Activated CD4-positive, alpha-beta T cell treated with anti-CD3 and anti-CD28 coated beads for 48 hours (primary cell): ENCODE results near the gene ZNF627.
"Not testable (repeated sequence)": the region's sequence is repeated elsewhere in the genome, so short reads cannot be mapped to it uniquely, and the experiment has no call there.

ENCODE experiments used
- DNase-seq: peaks from one replicate; pipeline ENCODE4 v3.0.0-alpha.2; 2020

Gene ZNF627

DNA sequence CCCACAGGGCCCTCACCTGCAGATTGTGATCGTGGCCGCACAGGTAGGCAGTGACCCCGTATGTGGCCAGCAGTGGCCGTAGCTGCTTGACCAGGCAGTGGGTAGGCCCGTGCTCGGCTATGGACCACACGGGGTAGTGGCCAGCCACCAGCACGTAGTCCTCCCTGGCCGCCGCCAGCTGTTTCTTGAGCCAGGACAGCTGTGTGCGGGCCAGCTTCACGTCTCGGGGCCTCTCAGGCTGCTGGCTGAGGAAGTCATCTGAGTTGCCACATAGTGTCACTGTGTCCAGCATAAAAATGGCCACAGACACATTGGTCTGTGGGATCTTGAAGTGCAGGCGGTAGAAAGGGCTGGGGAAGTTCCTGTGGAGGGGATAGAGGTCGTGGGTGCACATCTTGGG lies 21.1 kb upstream of the ZNF627 start:
- no peak for DNase-seq

GRCh38 chr19:11577451-11578257 lies 19.6 kb upstream of the ZNF627 start, which contains the start of gene ACP5:
TSS of gene ACP5 (minus strand) at chr19:11577645. CDS start at chr19:11577317, 328 bp downstream.
- DNase-seq: no peak

DNA sequence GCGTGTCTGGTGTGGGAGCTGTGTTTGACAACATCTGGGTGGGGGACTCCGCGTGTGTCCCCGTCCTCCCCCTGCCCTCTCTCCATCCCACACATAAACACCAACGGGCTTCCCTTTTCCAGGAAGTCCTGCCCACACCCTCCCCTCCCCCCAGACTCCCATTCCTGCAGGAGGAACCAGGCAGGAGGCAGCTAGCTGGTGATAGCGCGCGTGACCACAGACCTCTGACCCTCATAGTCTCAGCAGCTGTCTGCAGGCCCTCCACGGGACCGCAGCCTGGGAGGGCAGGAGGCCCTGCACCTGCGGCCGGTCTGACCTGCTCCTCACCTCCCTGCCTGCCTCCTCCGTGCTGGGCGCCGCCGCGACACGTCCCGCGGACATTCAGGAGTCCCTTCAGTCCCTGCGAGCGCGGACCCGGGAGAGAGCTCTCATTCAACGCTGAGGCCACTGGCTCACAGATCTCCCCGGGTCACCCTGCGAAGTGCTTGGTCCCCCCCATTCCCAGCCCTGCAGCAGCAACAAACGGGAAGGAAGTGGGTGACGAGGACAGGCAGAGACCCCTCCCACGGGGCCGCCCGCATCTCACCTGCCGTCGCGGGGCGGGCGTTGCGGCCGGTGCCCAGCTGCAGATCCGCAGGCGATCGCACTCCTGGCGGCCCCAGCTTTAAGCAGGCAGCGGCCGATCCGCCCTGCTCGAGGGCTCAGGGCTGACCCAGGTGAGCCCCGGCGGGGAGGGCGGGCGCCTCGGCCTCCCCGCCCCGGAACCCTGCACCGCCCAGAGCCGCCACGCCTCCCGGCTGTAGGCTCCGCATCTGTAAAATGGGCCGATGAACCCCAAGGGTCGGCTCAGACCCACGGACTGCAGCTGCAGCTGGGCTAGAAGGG lies 18.8 kb upstream of the ZNF627 start:
- DNase-seq: peak; percentile 43

- DNase-seq: no peak
Observed at GRCh38 chr19:11580116-11580515, 17.2 kb upstream of the ZNF627 start.

- peak; percentile 71 for DNase-seq
Observed at GRCh38 chr19:11581740-11582139, 15.5 kb upstream of the ZNF627 start.

DNA sequence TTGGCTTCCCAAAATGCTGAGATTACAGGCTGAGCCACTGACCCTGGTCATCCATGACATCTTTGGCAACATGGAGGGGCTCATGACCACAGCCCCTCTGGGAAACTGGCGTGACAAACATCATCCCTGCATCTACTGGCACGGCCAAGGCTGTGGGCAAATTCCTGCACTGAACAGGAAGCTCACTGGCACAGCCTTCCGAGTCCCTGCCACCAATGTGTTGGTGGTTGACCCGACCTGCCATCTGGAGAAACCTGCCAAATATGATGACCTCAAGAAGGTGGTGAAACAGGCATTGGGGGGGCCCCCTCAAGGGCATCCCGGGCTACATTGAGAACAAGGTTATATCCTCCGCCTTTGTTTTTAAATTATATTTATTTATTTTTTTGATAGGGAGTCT lies 11.0 kb upstream of the ZNF627 start:
- DNase-seq: no peak

GRCh38 chr19:11587302-11587974 lies 9.8 kb upstream of the ZNF627 start:
- peak; percentile 87 for DNase-seq

GRCh38 chr19:11587975-11588631 lies 9.2 kb upstream of the ZNF627 start:
- no peak for DNase-seq

DNA sequence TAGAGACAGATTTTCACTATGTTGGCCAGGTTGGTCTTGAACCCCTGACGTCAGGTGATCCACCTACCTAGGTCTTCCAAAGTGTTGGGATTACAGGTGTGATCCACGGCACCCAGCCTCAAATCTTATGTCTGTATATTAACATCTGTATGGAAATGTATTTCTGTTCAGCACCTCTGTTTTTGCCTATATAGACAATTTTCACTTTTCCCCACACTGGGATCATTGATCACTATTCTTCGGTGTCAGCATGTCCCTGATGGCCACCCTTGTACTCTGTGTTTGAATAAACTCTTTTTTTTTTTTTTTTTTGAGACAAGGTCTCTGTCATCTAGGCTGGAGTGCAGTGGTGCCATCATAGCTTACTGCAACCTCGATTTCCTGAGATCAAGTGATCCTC lies 3.2 kb upstream of the ZNF627 start:
- DNase-seq: no peak

DNA sequence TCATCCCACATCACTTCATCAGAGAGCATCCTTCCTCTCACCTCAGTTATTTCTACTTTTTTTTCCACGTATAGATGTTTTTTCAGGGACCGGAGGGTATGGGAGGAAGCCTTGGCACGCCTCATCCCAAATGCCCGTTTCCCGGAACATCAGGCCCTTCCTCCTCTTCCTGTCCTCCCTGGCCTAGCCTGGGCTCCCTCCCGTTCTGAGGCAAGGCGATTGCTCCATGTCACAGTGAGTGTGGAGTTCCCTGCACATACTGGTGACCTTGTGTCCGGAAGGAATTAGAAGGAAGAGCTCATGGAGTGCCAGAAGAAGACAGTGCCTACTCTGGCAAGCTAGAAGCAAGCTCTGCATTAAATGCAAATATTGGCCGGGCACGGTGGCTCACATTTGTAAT lies 1.1 kb upstream of the ZNF627 start:
- no peak for DNase-seq

DNA sequence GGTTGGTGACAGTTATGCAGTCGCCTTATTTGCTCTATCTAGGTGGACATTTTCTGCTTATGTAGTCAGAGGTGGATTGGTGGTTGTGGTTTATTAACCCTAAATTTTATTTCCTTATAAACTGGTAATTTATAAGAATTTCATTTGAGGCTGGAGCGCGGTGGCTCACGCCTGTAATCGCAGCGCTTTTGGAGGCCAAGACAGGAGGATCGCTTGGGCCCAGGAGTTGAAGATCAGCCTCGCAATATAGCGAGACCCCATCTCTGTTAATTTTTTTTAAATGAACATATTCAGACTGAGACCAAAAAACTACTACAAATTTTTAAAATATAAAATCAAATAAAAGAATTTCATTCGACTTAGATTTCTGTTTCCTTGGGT lies 810 bp downstream of the ZNF627 start:
- no peak for DNase-seq

DNA sequence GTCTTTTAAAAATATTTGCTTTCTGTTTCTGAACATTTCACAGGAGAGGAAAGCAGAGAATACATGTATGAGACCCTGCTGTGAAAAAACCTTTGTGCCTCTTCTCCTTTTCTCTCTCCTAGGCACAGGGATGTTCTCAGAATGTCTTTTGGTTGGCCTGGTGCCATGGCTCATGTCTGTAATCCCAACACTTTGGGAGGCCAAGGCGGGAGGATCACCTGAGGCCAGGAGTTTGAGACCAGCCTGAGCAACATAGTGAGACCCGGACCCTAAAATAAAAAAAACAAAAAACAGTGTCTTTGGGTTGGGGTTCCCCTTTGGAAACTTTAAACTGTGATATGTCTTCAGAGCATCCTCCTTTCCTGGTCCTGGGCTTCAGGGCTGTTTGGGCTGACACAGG lies 1.5 kb downstream of the ZNF627 start:
- no peak for DNase-seq

- peak; percentile 27 for DNase-seq
Observed at GRCh38 chr19:11599704-11600103, 2.4 kb downstream of the ZNF627 start.

DNA sequence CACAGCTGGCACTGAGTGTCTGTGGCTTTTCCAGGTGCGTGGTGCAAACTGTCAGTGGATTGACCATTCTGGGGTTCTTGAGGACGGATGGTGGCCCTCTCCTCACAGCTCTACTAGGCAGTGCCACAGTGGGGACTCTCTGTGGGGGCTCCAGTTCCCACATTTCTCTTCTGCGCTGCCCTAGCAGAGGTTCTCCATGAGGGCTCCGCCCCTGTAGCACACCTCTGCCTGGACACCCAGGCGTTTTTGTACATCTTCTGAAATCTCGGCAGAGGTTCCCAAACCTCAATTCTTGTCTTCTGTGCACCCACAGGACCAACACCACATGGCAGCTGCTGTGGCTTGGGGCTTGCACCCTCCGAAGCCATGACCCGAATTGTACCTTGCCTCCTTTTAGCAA lies 9.2 kb downstream of the ZNF627 start:
- no peak for DNase-seq

DNA sequence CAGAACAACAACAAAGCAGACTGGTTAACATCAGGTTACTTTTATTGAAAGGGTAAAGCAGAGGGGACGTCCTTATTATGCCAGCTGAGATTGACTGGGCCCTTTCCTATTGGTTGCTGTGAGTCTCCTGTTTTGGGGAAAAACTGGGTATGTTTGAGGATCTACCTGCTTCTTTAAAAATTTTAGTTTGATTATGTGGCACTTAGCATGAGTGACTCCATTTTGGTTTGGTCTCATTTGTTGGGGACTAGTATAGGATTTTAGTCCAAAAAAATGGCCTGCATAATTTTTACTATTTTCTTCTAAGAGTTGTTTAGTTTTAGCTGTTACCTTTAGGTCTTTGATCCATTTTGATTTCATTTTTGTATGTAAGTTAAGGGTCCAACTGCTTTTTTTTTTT lies 14.4 kb downstream of the ZNF627 start:
- no peak for DNase-seq

DNA sequence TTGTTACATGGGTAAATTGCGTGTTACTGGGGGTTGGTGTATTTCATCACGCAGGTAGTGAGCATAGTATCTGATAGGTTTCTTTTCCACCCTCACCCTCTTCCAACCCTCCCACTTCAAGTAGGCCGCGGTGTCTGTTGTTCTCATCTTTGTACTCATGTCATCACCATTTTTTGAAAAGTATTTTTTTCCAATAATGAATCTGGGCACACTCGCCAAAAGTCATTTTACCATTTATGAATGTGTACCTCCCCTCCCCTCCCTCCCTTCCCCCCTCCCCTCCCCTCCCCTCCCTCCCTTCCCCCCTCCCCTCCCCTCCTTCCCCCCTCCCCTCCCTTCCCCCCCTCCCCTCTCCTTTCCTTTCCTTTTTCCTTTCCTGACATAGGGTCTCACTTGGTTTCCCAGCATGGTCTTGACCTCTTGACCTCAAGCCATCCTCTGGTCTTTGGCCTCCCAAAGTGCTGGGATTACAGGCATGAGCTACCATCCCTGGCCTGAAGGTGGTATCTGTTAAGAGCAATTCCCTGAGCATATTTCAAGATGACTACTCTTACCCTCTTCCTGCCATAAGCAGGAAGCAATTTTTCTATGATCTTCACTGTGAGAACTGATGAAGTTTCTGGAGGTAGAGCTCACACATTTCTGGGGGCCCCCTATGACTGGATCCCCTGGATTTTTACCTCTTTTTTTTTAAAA lies 15.7 kb downstream of the ZNF627 start:
- DNase-seq: no peak

- no peak for DNase-seq
Observed at GRCh38 chr19:11617180-11618062, 20.1 kb downstream of the ZNF627 start.

- DNase-seq: no peak
Observed at GRCh38 chr19:11620553-11620952, 23.3 kb downstream of the ZNF627 start.

DNA sequence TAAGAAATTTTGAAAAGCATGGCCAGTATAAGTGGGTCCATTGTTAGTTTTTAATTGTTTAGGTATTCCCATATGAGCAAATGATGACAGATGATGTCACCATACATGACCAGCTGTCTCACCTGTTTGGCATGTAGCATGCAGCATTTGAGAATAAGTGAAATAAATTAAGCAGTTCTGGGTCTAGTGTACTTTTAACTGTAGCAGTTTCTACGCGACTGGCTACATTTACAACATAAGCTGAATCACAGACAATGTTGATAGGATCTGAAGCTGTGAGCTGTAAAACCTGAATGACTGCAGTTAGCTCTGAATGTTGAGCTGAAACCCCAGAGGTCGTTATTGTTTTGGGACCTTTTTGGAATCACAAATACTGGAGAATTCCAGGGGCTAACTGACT lies 25.1 kb downstream of the ZNF627 start:
- DNase-seq: not testable (repeated sequence)

DNA sequence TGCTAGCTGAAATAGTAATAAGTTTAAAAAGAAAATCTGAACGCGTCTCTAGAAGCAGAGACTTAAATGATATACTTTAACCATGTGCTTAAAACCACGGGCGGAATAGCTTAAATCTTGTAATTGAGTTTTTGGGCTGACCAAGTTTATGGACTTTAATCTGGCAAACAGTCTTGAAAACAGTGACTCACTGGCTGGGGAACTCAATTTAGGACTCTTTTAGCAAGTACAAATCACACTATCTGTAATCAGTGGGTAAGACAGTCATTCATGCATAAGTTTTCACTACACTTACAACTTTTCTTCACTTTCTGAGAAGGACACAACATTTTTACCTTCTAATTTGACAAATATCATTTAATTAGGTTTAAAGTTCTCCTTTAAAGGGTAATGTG lies 26.8 kb downstream of the ZNF627 start:
- DNase-seq: no peak

DNA sequence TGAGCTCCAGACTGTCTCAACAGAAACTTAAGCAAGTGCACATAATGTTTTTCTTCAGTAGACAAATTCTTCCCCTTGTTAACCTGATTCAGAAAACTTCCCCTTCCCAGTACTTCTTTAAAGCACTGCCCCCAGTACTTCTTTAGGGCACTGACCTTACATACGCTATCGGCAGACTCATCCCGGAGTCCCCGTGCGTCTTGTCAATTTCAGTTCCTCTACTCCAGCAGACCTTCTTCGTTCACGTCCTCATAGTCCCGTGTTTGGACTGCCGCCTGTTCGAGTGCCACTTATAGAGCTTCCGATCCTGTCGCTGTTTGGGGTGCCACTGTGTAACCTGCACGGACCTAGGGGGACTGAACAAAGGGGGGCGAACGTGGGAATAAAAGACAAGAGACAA lies 29.0 kb downstream of the ZNF627 start:
- DNase-seq: no peak
